K562 (cell line): ENCODE data around the gene CNPY4. TPM values are rescaled to one million over a fixed set of nuclear protein-coding genes. Genes with fewer than 3 reads are reported as not detected.
A peak's percentile ranks its signal among the peaks of the same experiment; 100 is the strongest.

Experiments used
- ARID4B ChIP-seq: sonication (generic); formaldehyde crosslinking; IDR thresholded peaks from 2 replicates; pipeline ENCODE4 v1.8.0; 2022; ENCODE audit warnings: mild to moderate bottlenecking, missing genetic modification reagents
- ASH1L ChIP-seq: fragments of 450-650 bp; IDR thresholded peaks from 2 replicates; pipeline ENCODE4 v1.6.1; 2018; ENCODE audit warnings: borderline replicate concordance, mild to moderate bottlenecking, low read depth; ENCODE audit not compliant: partially characterized antibody
- C11orf30 ChIP-seq: fragments of 450-650 bp; IDR thresholded peaks from 2 replicates; pipeline ENCODE4 v1.6.1; 2016; ENCODE audit warnings: low read depth, mild to moderate bottlenecking
- E4F1 ChIP-seq: fragments of 250-450 bp; sonication (Bioruptor Pico); IDR thresholded peaks from 2 replicates; pipeline ENCODE4 v1.5.0; 2021; ENCODE audit warnings: mild to moderate bottlenecking, borderline replicate concordance
- FOXA1 ChIP-seq: fragments of 450-650 bp; IDR thresholded peaks from 2 replicates; pipeline ENCODE4 v1.6.1; 2016; ENCODE audit warnings: mild to moderate bottlenecking, borderline replicate concordance
- GABPB2 ChIP-seq: fragments of 250-450 bp; sonication (Bioruptor Pico); conservative IDR thresholded peaks from 2 replicates; pipeline ENCODE4 v1.5.1; 2021; ENCODE audit warnings: mild to moderate bottlenecking
- GATAD2B ChIP-seq: fragments of 450-650 bp; IDR thresholded peaks from 2 replicates; pipeline ENCODE4 v1.6.1; 2017; ENCODE audit warnings: mild to moderate bottlenecking, borderline replicate concordance
- GTF2E2 ChIP-seq: fragments of 200-800 bp; sonication (Bioruptor generic); IDR thresholded peaks from 2 replicates; pipeline ENCODE4 v1.6.1; 2016; ENCODE audit warnings: missing genetic modification characterization, missing compliant biosample characterization
- HCFC1 ChIP-seq: IDR thresholded peaks from 2 replicates; pipeline ENCODE4 v1.6.1; 2012; ENCODE audit warnings: low read depth, low read length, improper control_type of control experiment
- HDAC1 ChIP-seq, 2 experiments: fragments of 450-650 bp; IDR thresholded peaks; 2 replicates each; pipeline ENCODE4 v1.6.1; 2016 to 2017; ENCODE audit warnings: inconsistent platforms in 1 of 2, mild to moderate bottlenecking in 1 of 2, moderate library complexity in 1 of 2
- ILF3 ChIP-seq: fragments of 450-650 bp; IDR thresholded peaks from 2 replicates; pipeline ENCODE4 v1.6.1; 2018; ENCODE audit warnings: antibody characterized with exemption, mild to moderate bottlenecking, moderate library complexity, borderline replicate concordance
- JUN ChIP-seq, 2 experiments: sonication (generic) in 1 of 2; formaldehyde crosslinking in 1 of 2; IDR thresholded peaks; 2 replicates each; pipeline versions ENCODE4 v1.6.1 to v1.8.0; 2012 to 2022; ENCODE audit warnings: borderline replicate concordance in 2 of 2, mild to moderate bottlenecking in 2 of 2, improper control_type of control experiment in 1 of 2, low read depth in 1 of 2, low read length in 1 of 2, missing genetic modification reagents in 1 of 2
- KAT8 ChIP-seq: fragments of 450-650 bp; IDR thresholded peaks from 2 replicates; pipeline ENCODE4 v1.6.1; 2016; ENCODE audit warnings: low read depth, mild to moderate bottlenecking
- KLF13 ChIP-seq: fragments of 450-650 bp; IDR thresholded peaks from 2 replicates; pipeline ENCODE4 v1.6.1; 2016; ENCODE audit warnings: missing genetic modification characterization, low read depth, mild to moderate bottlenecking, missing compliant biosample characterization, moderate library complexity, borderline replicate concordance
- MAFF ChIP-seq: IDR thresholded peaks from 2 replicates; pipeline ENCODE4 v1.6.1; 2012; ENCODE audit warnings: low read length, improper control_type of control experiment
- MAFG ChIP-seq: fragments of 450-650 bp; conservative IDR thresholded peaks from 2 replicates; pipeline ENCODE4 v1.6.1; 2016; ENCODE audit warnings: missing genetic modification characterization, missing compliant biosample characterization
- MITF ChIP-seq: IDR thresholded peaks from 2 replicates; pipeline ENCODE4 v1.6.1; 2014; ENCODE audit warnings: antibody characterized with exemption
- OTX1 ChIP-seq: fragments of 450-650 bp; formaldehyde crosslinking; IDR thresholded peaks from 2 replicates; pipeline ENCODE4 v1.4.0; 2022; ENCODE audit warnings: mild to moderate bottlenecking
- PHF20 ChIP-seq: fragments of 450-650 bp; IDR thresholded peaks from 2 replicates; pipeline ENCODE4 v1.6.1; 2018; ENCODE audit not compliant: partially characterized antibody
- SMAD3 ChIP-seq: fragments of 450-650 bp; formaldehyde crosslinking; conservative IDR thresholded peaks from 2 replicates; pipeline ENCODE4 v1.4.0; 2020; ENCODE audit warnings: mild to moderate bottlenecking
- SUPT5H ChIP-seq: fragments of 450-650 bp; IDR thresholded peaks from 2 replicates; pipeline ENCODE4 v1.6.1; 2016
- ZNF764 ChIP-seq: fragments of 250-450 bp; sonication (Bioruptor Pico); IDR thresholded peaks from 2 replicates; pipeline ENCODE4 v1.4.0; 2020; ENCODE audit warnings: low read depth, mild to moderate bottlenecking, moderate library complexity
- polyA plus RNA-seq, 8 experiments: library from polyadenylated mRNA; depleted of rRNA in 4 of 8; stranded (reverse) in 5 of 8; unstranded in 3 of 8; fragments of >200 nt; fragmentation: Nextera tagmentation in 2 of 8; fragmentation: Illumina TruSeq in 1 of 8; extraction: Ambion mirVana in 2 of 8; extraction: Trizol in 1 of 8; gene quantifications; 2 replicates each; pipeline versions ENCODE4 v1.2.1 to v1.2.3, GENCODE V29; 2011 to 2014; ENCODE audit warnings: inconsistent platforms in 1 of 8, missing spikeins in 1 of 8
- total RNA-seq, 7 experiments: library from RNA; depleted of rRNA in 6 of 7; stranded (reverse); fragments of >200 nt in 6 of 7; fragmentation: Illumina TruSeq in 2 of 7; extraction: Trizol in 2 of 7; gene quantifications; 2 replicates each; pipeline versions ENCODE4 v1.2.1 to v1.2.3, GENCODE V29; 2011 to 2021; ENCODE audit warnings: low replicate concordance in 1 of 7

CNPY4 gene
- total and polyA plus RNA-seq, 9 of the 15 experiments (the other 6 are each of a cell fraction or from before 2014, with no cell fraction given), result 1.9 to 11.2 (median 7.0) TPM

- no peak for TF ChIP-seq E4F1 (CRISPR knock-in tag)
- peak; percentile 83; the same call in 1 of the 2 replicates for TF ChIP-seq KLF13 (tag)
- TF ChIP-seq ILF3, result no peak
- TF ChIP-seq SMAD3, result no peak
- peak; percentile 73 for TF ChIP-seq GATAD2B
- TF ChIP-seq KAT8, result no peak
- no peak for TF ChIP-seq ASH1L
- TF ChIP-seq PHF20, result peak; percentile 98
- no peak for TF ChIP-seq FOXA1
- TF ChIP-seq ZNF764 (CRISPR knock-in tag), result no peak
- peak; percentile 88 for TF ChIP-seq HCFC1
- no peak for TF ChIP-seq GABPB2
- peak; percentile 92; the same call in 1 of the 2 replicates for TF ChIP-seq JUN (IDR thresholded peaks at IDR 0.05; ENCODE audit: borderline replicate concordance, low read depth, low read length)
- TF ChIP-seq JUN (CRISPR knock-in tag; IDR thresholded peaks at IDR 0.05; ENCODE audit: borderline replicate concordance), result peak; percentile 46; the same call in 1 of the 2 replicates
- TF ChIP-seq OTX1 (CRISPR knock-in tag), result no peak
- TF ChIP-seq SUPT5H, result peak; percentile 86
- peak; percentile 85 for TF ChIP-seq MITF
- TF ChIP-seq GTF2E2 (tag), result no peak
- peak; percentile 92 for TF ChIP-seq MAFF
- peak; percentile 99 for TF ChIP-seq MAFG (tag)
- peak; percentile 100 for TF ChIP-seq C11orf30
- TF ChIP-seq ARID4B, result peak; percentile 94
- TF ChIP-seq HDAC1 (IDR thresholded peaks at IDR 0.05), result peak in 1 of 2 experiments; percentile 89; a peak in 2 of 4 replicates
Measured at GRCh38 chr7:100081535-100082102, 37.8 kb upstream of the CNPY4 start, which contains the start of gene ZNF3 (continued).
